Neural cell (in vitro differentiated cells): ENCODE results near the gene RSPO4. TPM values are rescaled to one million over a fixed set of nuclear protein-coding genes. Genes with fewer than 3 reads are reported as not detected.

Experiments
- H2AFZ ChIP-seq: fragments of 200-600, 300-800 bp; sonication (generic), shearing (Covaris generic); 2 replicates; pipeline ENCODE4 v1.6.0; 2014; ENCODE audit warnings: low read depth, mild to moderate bottlenecking, antibody characterized with exemption, low read length, moderate library complexity
- H3F3A ChIP-seq: fragments of 200-600 bp; shearing (Covaris generic); 2 replicates; pipeline ENCODE4 v1.6.1; 2016; ENCODE audit warnings: mild to moderate bottlenecking, moderate library complexity, mixed read lengths, antibody characterized with exemption, low read length; ENCODE audit not compliant: insufficient read depth, poor library complexity, severe bottlenecking
- H3K27ac ChIP-seq: fragments of 200-600, 300-800 bp; sonication (generic), shearing (Covaris generic); 2 replicates; pipeline ENCODE4 v1.5.1; 2014; ENCODE audit warnings: mild to moderate bottlenecking, low read length, moderate library complexity
- H3K27me3 ChIP-seq: fragments of 300-800, 200-600 bp; sonication (generic), shearing (Covaris generic); 2 replicates; pipeline ENCODE4 v1.6.0; 2014; ENCODE audit warnings: mild to moderate bottlenecking, low read depth, low read length, moderate library complexity; ENCODE audit not compliant: insufficient read depth
- H3K36me3 ChIP-seq: fragments of 300-800, 200-600 bp; sonication (generic), shearing (Covaris generic); 2 replicates; pipeline ENCODE4 v1.5.1; 2014; ENCODE audit warnings: mild to moderate bottlenecking, antibody characterized with exemption, low read length, moderate library complexity; ENCODE audit not compliant: insufficient read depth
- H3K4me2 ChIP-seq: fragments of 300-800, 200-600 bp; sonication (generic), shearing (Covaris generic); 2 replicates; pipeline ENCODE4 v1.6.0; 2014; ENCODE audit warnings: mild to moderate bottlenecking, low read length
- H3K4me3 ChIP-seq: fragments of 300-800, 200-600 bp; sonication (generic), shearing (Covaris generic); 2 replicates; pipeline ENCODE4 v1.5.1; 2014; ENCODE audit warnings: mild to moderate bottlenecking, low read length, moderate library complexity
- H3K79me2 ChIP-seq: fragments of 200-600 bp; shearing (Covaris generic); replicated peaks from 2 replicates; pipeline ENCODE4 v1.6.0; 2014; ENCODE audit warnings: mild to moderate bottlenecking, low read length, moderate library complexity; ENCODE audit not compliant: insufficient read depth
- H3K9ac ChIP-seq: fragments of 300-800, 200-600 bp; sonication (generic), shearing (Covaris generic); 2 replicates; pipeline ENCODE4 v1.6.1; 2016; ENCODE audit warnings: mild to moderate bottlenecking, low read length, mixed read lengths
- H3K9me2 ChIP-seq: fragments of 200-600 bp; shearing (Covaris generic); 2 replicates; pipeline ENCODE4 v1.6.1; 2016; ENCODE audit warnings: mild to moderate bottlenecking, low read length, mixed read lengths; ENCODE audit not compliant: insufficient read depth
- H3K9me3 ChIP-seq: fragments of 200-600, 300-800 bp; sonication (generic), shearing (Covaris generic); 2 replicates; pipeline ENCODE4 v1.6.1; 2016; ENCODE audit warnings: mild to moderate bottlenecking, mixed run types, low read length, moderate library complexity, mixed read lengths
- H4K20me1 ChIP-seq: fragments of 200-600 bp; shearing (Covaris generic); 2 replicates; pipeline ENCODE4 v1.6.1; 2016; ENCODE audit warnings: mild to moderate bottlenecking, mixed run types; ENCODE audit not compliant: insufficient read depth
- EP300 ChIP-seq: fragments of 450-650 bp; conservative IDR thresholded peaks from 2 replicates; pipeline ENCODE4 v1.6.1; 2014; ENCODE audit warnings: antibody characterized with exemption, mild to moderate bottlenecking, moderate library complexity; ENCODE audit not compliant: poor library complexity, severe bottlenecking
- EZH2 ChIP-seq: fragments of 200-600, 300-800 bp; shearing (Covaris generic), sonication (generic); IDR thresholded peaks from 2 replicates; pipeline ENCODE4 v1.6.1; 2014; ENCODE audit warnings: antibody characterized with exemption, low read length, borderline replicate concordance, mild to moderate bottlenecking; ENCODE audit not compliant: insufficient read depth, poor library complexity, severe bottlenecking
- MXI1 ChIP-seq: fragments of 450-650 bp; conservative IDR thresholded peaks from 2 replicates; pipeline ENCODE4 v1.6.1; 2014; ENCODE audit warnings: antibody characterized with exemption, mild to moderate bottlenecking; ENCODE audit not compliant: poor library complexity, severe bottlenecking
- POLR2AphosphoS5 ChIP-seq: IDR thresholded peaks from 2 replicates; pipeline ENCODE4 v1.6.1; 2012
- RAD21 ChIP-seq: fragments of 450-650 bp; conservative IDR thresholded peaks from 2 replicates; pipeline ENCODE4 v1.6.1; 2014; ENCODE audit warnings: antibody characterized with exemption, mild to moderate bottlenecking, moderate library complexity
- SMC3 ChIP-seq: fragments of 450-650 bp; conservative IDR thresholded peaks from 2 replicates; pipeline ENCODE4 v1.6.1; 2014; ENCODE audit warnings: antibody characterized with exemption, mild to moderate bottlenecking, moderate library complexity; ENCODE audit not compliant: poor library complexity
- TAF1 ChIP-seq: IDR thresholded peaks from 2 replicates; pipeline ENCODE4 v1.6.1; 2012; ENCODE audit warnings: low read depth
- polyA plus RNA-seq: library from polyadenylated mRNA; depleted of rRNA; stranded (reverse); fragments of >200 nt; gene quantifications from 2 replicates; pipeline ENCODE4 v1.2.3, GENCODE V29; 2014
- TF ChIP-seq, protein P1 (sequence below): IDR thresholded peaks from 2 replicates; pipeline ENCODE4 v1.6.1; 2012; ENCODE audit warnings: borderline replicate concordance
- TF ChIP-seq, protein P2 (sequence below): fragments of 450-650 bp; IDR thresholded peaks from 2 replicates; pipeline ENCODE4 v1.5.1; 2014; ENCODE audit warnings: antibody characterized with exemption, mild to moderate bottlenecking, moderate library complexity; ENCODE audit not compliant: poor library complexity, severe bottlenecking

Gene RSPO4
- polyA plus RNA-seq, 1 donor from 2014 or later = 0.19 TPM

DNA sequence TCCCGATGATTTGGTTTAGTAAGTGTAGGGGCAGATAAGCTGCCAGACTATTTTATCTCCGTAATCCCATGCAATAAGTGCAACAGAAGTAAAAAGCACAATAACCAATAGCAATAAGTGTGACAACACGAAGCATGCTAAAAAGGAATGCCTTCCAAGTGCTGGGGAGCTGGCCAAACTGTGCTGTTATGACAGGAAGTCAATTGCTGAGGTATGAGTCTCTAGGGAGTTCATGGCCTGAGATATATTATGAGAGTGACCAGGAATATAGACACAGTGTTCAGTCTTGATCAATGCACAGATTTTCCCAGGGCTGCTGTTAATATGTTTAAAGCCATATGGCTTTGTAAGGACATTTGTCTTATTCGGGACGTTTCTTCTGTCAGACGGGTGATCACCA is 75.4 kb downstream of the RSPO4 start:
- no peaks in the 10 kb centered on the region for H4K20me1 ChIP-seq

DNA sequence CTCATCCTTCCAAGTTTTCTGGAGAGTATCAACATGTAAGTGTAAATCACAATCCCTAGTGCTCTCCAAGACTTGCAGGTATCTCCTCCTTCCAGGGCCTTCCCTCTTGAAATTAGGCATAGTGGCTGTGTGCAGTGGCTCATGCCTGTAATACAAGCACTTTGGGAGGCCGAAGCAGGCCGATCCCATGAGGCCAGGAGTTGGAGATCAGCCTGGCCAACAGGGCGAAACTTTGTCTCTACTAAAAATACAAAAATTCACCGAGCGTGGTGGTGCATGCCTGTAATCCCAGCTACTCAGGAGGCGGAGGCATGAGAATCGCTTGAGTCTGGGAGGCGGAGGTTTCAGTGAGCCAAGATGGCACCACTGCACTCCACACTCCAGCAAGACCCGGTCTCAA is 76.6 kb downstream of the RSPO4 start:
- no peak for TF ChIP-seq EP300
- TF ChIP-seq EZH2 = no peak
- TF ChIP-seq, protein P1, sequence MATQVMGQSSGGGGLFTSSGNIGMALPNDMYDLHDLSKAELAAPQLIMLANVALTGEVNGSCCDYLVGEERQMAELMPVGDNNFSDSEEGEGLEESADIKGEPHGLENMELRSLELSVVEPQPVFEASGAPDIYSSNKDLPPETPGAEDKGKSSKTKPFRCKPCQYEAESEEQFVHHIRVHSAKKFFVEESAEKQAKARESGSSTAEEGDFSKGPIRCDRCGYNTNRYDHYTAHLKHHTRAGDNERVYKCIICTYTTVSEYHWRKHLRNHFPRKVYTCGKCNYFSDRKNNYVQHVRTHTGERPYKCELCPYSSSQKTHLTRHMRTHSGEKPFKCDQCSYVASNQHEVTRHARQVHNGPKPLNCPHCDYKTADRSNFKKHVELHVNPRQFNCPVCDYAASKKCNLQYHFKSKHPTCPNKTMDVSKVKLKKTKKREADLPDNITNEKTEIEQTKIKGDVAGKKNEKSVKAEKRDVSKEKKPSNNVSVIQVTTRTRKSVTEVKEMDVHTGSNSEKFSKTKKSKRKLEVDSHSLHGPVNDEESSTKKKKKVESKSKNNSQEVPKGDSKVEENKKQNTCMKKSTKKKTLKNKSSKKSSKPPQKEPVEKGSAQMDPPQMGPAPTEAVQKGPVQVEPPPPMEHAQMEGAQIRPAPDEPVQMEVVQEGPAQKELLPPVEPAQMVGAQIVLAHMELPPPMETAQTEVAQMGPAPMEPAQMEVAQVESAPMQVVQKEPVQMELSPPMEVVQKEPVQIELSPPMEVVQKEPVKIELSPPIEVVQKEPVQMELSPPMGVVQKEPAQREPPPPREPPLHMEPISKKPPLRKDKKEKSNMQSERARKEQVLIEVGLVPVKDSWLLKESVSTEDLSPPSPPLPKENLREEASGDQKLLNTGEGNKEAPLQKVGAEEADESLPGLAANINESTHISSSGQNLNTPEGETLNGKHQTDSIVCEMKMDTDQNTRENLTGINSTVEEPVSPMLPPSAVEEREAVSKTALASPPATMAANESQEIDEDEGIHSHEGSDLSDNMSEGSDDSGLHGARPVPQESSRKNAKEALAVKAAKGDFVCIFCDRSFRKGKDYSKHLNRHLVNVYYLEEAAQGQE = no peak
- no peak for TF ChIP-seq RAD21
- no peak for TF ChIP-seq POLR2AphosphoS5
- TF ChIP-seq, protein P2, sequence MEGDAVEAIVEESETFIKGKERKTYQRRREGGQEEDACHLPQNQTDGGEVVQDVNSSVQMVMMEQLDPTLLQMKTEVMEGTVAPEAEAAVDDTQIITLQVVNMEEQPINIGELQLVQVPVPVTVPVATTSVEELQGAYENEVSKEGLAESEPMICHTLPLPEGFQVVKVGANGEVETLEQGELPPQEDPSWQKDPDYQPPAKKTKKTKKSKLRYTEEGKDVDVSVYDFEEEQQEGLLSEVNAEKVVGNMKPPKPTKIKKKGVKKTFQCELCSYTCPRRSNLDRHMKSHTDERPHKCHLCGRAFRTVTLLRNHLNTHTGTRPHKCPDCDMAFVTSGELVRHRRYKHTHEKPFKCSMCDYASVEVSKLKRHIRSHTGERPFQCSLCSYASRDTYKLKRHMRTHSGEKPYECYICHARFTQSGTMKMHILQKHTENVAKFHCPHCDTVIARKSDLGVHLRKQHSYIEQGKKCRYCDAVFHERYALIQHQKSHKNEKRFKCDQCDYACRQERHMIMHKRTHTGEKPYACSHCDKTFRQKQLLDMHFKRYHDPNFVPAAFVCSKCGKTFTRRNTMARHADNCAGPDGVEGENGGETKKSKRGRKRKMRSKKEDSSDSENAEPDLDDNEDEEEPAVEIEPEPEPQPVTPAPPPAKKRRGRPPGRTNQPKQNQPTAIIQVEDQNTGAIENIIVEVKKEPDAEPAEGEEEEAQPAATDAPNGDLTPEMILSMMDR = no peak
- no peak for TF ChIP-seq TAF1
- H3K4me2 ChIP-seq = no peak overlapping the region
- H3K9me3 ChIP-seq = no peaks in the 10 kb centered on the region
- H4K20me1 ChIP-seq = no peaks in the 10 kb centered on the region
- no peaks in the 10 kb centered on the region for H3K36me3 ChIP-seq
- no peaks in the 10 kb centered on the region for H3F3A ChIP-seq
- no peak overlapping the region for H3K9ac ChIP-seq
- H3K79me2 ChIP-seq = no peaks in the 10 kb centered on the region
- H2AFZ ChIP-seq = no peak overlapping the region
- no peaks in the 10 kb centered on the region for H3K9me2 ChIP-seq
- no peak overlapping the region for H3K27ac ChIP-seq
- no peaks in the 10 kb centered on the region for H3K27me3 ChIP-seq
- H3K4me3 ChIP-seq = no peak overlapping the region

More for the DNA sequence above, 75.4 kb downstream of the RSPO4 start:
- no peaks in the 10 kb centered on the region for H3F3A ChIP-seq
- TF ChIP-seq EP300 (no peak), TAF1 (no peak)
- no peak overlapping the region for H3K9ac ChIP-seq
- no peaks in the 10 kb centered on the region for H3K9me2 ChIP-seq
- no peak overlapping the region for H3K4me2 ChIP-seq
- H3K27ac ChIP-seq = no peak overlapping the region
- H3K79me2 ChIP-seq = no peaks in the 10 kb centered on the region
- H3K27me3 ChIP-seq = no peaks in the 10 kb centered on the region
- no peaks in the 10 kb centered on the region for H3K9me3 ChIP-seq
- H2AFZ ChIP-seq = no peak overlapping the region
- no peaks in the 10 kb centered on the region for H3K36me3 ChIP-seq
- no peak overlapping the region for H3K4me3 ChIP-seq

DNA sequence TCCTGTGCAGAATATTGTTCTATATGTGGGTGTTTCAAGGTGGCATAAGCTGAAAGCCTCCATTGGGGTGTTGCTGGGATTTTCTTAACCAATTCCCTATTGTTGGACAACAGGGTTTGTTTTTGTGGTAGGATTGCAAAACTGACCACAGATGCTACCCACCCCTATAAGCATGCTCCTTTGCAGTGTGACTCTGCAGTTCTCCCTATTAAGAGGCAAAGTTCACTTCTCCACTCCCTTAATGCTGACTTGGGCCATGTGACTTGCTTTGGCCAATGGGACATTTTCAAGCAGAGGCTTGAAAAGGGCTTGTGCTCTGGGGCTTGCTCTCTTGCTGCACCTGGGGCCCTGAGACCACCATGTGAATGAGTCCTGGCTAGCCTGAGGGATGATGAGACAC is 77.5 kb downstream of the RSPO4 start:
- no peaks in the 10 kb centered on the region for H3F3A ChIP-seq

More for the DNA sequence above, 77.5 kb downstream of the RSPO4 start:
- no peaks in the 10 kb centered on the region for H3K36me3 ChIP-seq
- no peaks in the 10 kb centered on the region for H3K9me3 ChIP-seq
- no peak overlapping the region for H3K4me3 ChIP-seq
- no peak overlapping the region for H3K4me2 ChIP-seq
- no peaks in the 10 kb centered on the region for H3K79me2 ChIP-seq
- no peak overlapping the region for H3K9ac ChIP-seq
- TF ChIP-seq SMC3 (no peak), EP300 (no peak), TAF1 (no peak), EZH2 (no peak), MXI1 (no peak), POLR2AphosphoS5 (no peak), RAD21 (no peak)
- TF ChIP-seq, protein P1 = no peak
- TF ChIP-seq, protein P2 = no peak
- no peaks in the 10 kb centered on the region for H3K27me3 ChIP-seq
- no peak overlapping the region for H2AFZ ChIP-seq
- no peaks in the 10 kb centered on the region for H4K20me1 ChIP-seq
- no peaks in the 10 kb centered on the region for H3K9me2 ChIP-seq
- no peak overlapping the region for H3K27ac ChIP-seq
